Sciatic nerve (tissue), 2 donors: Measurements from ENCODE around the gene RASGRF1. TPM values are rescaled to one million over a fixed set of nuclear protein-coding genes. Genes with fewer than 3 reads are reported as not detected.

ENCODE experiments used
- ATAC-seq: fragments of 200-7000 bp; cut with Tn5 transposase; one replicate; pipeline ENCODE4 v1.9.1; 2020; ENCODE audit warnings: mild to moderate bottlenecking, moderate library complexity
- DNase-seq: peaks from one replicate; pipeline ENCODE4 v3.0.0-alpha.2; 2020; ENCODE audit warnings: low spot score
- intact Hi-C: fragments of 100-400 bp; cut with DNase I; formaldehyde crosslinking; loops from one replicate; pipeline ENCODE4 v1.14.2; 2022
- total RNA-seq: library from RNA; stranded (reverse); fragmentation: NEBNext Ultra II Directional; extraction: Animal tissue kit (Norgen Biotek cat#: 25700); gene quantifications from one replicate; pipeline ENCODE4 v1.2.1, GENCODE V29; 2021
- donor health status: DM: no; HTN: no; CAD: no.
- donor health status: DM: no; HTN: no; CAD: no.

RASGRF1 gene
- total RNA-seq, 1 donor from 2014 or later, result 3.0 TPM

- ATAC-seq, result no peak
- intact Hi-C loops, result no loop called here
Observed at GRCh38 chr15:78981532-78982313, 108.9 kb downstream of the RASGRF1 start.

GRCh38 chr15:78979456-78980320 is 110.9 kb downstream of the RASGRF1 start:
- peak; percentile 72 for DNase-seq
- intact Hi-C loops, result no loop called here
- peak; percentile 63 for ATAC-seq

More at GRCh38 chr15:78981532-78982313, 108.9 kb downstream of the RASGRF1 start:
- DNase-seq, result no peak

- ATAC-seq, result no peak
- intact Hi-C loops, result no loop called here
- no peak for DNase-seq
Observed at GRCh38 chr15:78978601-78979179, 111.9 kb downstream of the RASGRF1 start.

GRCh38 chr15:78977591-78978347 is 112.8 kb downstream of the RASGRF1 start:
- ATAC-seq, result no peak
- DNase-seq, result no peak
- intact Hi-C loops, result no loop called here

GRCh38 chr15:78977091-78977571 is 113.4 kb downstream of the RASGRF1 start:
- ATAC-seq, result peak; percentile 44
- DNase-seq, result no peak
- intact Hi-C loops, result no loop called here

- ATAC-seq (no peak), DNase-seq (no peak)
- intact Hi-C loops, result no loop called here
Observed at GRCh38 chr15:78976691-78977090, 113.9 kb downstream of the RASGRF1 start.

- intact Hi-C loops, result no loop called here
- no peak for ATAC-seq
- DNase-seq, result no peak
Observed at GRCh38 chr15:78974272-78974918, 116.2 kb downstream of the RASGRF1 start.

GRCh38 chr15:78969687-78970349 is 120.8 kb downstream of the RASGRF1 start:
- intact Hi-C loops, result no loop called here
- peak; percentile 49 for ATAC-seq
- DNase-seq, result no peak

GRCh38 chr15:78968539-78969271 is 121.9 kb downstream of the RASGRF1 start:
- ATAC-seq (no peak), DNase-seq (no peak)
- intact Hi-C loops, result no loop called here

GRCh38 chr15:78968114-78968513 is 122.5 kb downstream of the RASGRF1 start:
- intact Hi-C loops, result no loop called here
- no peak for DNase-seq
- ATAC-seq, result no peak

- ATAC-seq, result no peak
- intact Hi-C loops, result no loop called here
- DNase-seq, result no peak
Observed at GRCh38 chr15:78960308-78960707, 130.3 kb downstream of the RASGRF1 start.

GRCh38 chr15:78959360-78959759 is 131.2 kb downstream of the RASGRF1 start:
- ATAC-seq (no peak), DNase-seq (no peak)
- intact Hi-C loops, result no loop called here

- ATAC-seq, result no peak
- DNase-seq, result no peak
- intact Hi-C loops, result no loop called here
Observed at GRCh38 chr15:78957416-78958093, 133.0 kb downstream of the RASGRF1 start.

GRCh38 chr15:78956937-78957336 is 133.6 kb downstream of the RASGRF1 start:
- DNase-seq (no peak), ATAC-seq (no peak)
- intact Hi-C loops, result no loop called here

- DNase-seq (no peak), ATAC-seq (no peak)
- intact Hi-C loops, result no loop called here
Observed at GRCh38 chr15:78955355-78955754, 135.2 kb downstream of the RASGRF1 start.

- no peak for ATAC-seq
- intact Hi-C loops, result no loop called here
- DNase-seq, result no peak
Observed at GRCh38 chr15:78951841-78952238, 138.7 kb downstream of the RASGRF1 start.
